Activated naive CD8-positive, alpha-beta T cell treated with anti-CD3 and anti-CD28 coated beads, Interleukin-2, amount 50 U/mL, for 24 hours (primary cell): ENCODE data around the gene EDN3.

Experiments
- ATAC-seq: fragments of 150-1000 bp; cut with Tn5 transposase; one replicate; pipeline ENCODE4 v1.10.0; 2021
- DNase-seq: peaks from one replicate; pipeline ENCODE4 v3.0.0; 2021
- H3K27ac Mint-ChIP-seq: one replicate; pipeline ENCODE4 v1.8.0; 2021; ENCODE audit warnings: mild to moderate bottlenecking, mixed read lengths
- H3K27me3 Mint-ChIP-seq: one replicate; pipeline ENCODE4 v1.8.0; 2021; ENCODE audit warnings: mixed read lengths
- H3K36me3 Mint-ChIP-seq: one replicate; pipeline ENCODE4 v1.8.0; 2021; ENCODE audit warnings: low read depth, mixed read lengths
- H3K4me1 Mint-ChIP-seq: one replicate; pipeline ENCODE4 v1.8.0; 2021; ENCODE audit warnings: mixed read lengths
- H3K4me3 Mint-ChIP-seq: one replicate; pipeline ENCODE4 v1.8.0; 2021; ENCODE audit warnings: mild to moderate bottlenecking, moderate library complexity, mixed read lengths
- H3K9me3 Mint-ChIP-seq: one replicate; pipeline ENCODE4 v1.8.0; 2021; ENCODE audit warnings: mixed read lengths

EDN3 gene, protein sequence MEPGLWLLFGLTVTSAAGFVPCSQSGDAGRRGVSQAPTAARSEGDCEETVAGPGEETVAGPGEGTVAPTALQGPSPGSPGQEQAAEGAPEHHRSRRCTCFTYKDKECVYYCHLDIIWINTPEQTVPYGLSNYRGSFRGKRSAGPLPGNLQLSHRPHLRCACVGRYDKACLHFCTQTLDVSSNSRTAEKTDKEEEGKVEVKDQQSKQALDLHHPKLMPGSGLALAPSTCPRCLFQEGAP

DNA sequence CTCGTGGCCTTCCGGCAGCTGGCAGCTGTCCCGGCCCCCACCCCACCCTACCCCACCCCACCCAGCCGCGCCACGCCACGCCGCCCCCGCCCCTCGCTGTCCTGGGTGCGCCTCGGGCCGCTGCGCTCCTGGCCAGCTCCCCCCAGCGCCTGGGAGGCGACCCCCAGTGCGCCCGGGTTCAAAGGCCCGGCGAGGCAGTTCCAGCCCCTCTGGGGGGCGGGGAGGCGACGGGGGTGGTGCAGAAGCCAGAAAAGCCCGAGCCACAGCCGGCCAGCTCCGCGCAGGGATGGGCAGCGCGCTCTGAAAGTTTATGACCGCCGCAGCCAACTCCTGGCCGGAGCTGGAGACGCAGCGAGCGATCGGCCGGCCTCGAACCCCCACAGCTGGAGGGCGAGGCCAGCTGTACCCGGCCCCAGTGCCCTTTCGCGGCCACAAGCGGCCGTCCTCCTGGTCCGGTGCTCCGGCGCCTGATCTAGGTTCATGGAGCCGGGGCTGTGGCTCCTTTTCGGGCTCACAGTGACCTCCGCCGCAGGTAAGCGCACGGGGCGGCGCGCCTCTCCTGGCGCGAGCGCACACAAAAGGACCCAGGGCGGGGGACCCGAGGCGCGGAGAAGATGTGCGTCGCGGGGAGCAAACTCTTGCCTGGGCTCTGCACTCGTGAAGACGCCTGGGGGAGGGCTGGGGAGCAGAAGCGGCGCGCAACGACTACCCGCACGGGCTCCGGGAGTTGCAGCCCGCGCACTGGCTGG is at the start of gene EDN3:
Gene EDN3 (plus strand): TSS at position 279 of the 749 bp plus-strand sequence. CDS start 202 bp downstream, at position 481.
- ATAC-seq = no peak
- H3K4me3 Mint-ChIP-seq = no peak within 1 kb of the TSS
- H3K27ac Mint-ChIP-seq = no peak within 1 kb of the TSS
- peaks cover 53% of the 10 kb centered on the region for H3K27me3 Mint-ChIP-seq
- no peaks in the 10 kb centered on the region for H3K9me3 Mint-ChIP-seq
- no peaks in the 10 kb centered on the region for H3K36me3 Mint-ChIP-seq
- no peaks in the 10 kb centered on the region for H3K4me1 Mint-ChIP-seq
- no peak for DNase-seq

DNA sequence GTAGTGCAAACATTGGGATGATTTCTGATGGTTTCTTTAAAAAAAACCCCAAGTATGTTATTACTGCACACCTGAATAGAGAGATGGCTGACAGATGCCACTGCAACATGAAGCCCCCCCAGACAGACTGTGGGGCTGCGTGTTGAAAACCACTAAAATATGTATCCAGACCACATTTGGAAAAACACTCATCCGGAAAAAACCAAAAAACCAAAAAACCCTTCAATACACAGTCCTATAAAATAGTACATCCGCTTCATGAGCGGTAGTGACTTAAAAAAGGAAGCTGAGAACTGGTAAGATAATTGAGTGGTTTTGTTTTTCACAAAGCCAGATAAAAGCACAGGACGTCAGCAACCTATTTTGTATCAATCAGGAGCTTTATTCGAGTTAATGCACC is 47.1 kb upstream of the EDN3 start:
- ATAC-seq (peak; percentile 60), DNase-seq (no peak)
- H3K27ac Mint-ChIP-seq = peak overlapping the region; percentile 87
- H3K4me3 Mint-ChIP-seq = peak overlapping the region; percentile 55
- H3K4me1 Mint-ChIP-seq = peaks cover 54% of the 10 kb centered on the region
- no peaks in the 10 kb centered on the region for H3K27me3 Mint-ChIP-seq
- peaks cover 28% of the 10 kb centered on the region for H3K36me3 Mint-ChIP-seq
- H3K9me3 Mint-ChIP-seq = peaks cover 7% of the 10 kb centered on the region

DNA sequence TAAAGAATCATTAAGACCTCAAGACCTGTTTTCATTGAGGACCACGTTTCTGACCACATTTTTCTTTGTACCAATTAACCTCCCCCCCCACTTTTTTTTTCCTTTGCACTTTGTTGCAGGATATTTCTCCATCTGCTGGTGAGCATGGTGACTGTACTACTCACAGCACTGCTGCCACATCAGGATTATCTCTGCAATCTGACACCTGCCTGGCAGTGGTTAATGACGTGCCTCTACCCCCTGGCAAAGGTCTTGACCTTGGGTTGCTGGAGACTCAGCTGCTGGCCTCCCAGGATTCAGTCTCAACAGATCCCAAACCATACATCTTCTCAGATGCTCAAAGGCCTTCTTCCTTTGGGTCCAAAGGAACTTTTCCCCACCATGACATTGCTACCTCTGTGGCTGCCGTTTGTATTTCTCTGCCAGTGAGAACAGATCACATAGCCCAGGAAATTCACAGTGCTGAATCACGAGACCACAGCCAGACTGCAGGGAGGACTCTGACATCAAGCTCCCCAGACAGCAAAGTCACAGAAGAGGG is 46.6 kb upstream of the EDN3 start:
- H3K27me3 Mint-ChIP-seq = no peaks in the 10 kb centered on the region
- ATAC-seq (peak; percentile 89), DNase-seq (peak; percentile 45)
- peak overlapping the region; percentile 87 for H3K27ac Mint-ChIP-seq
- H3K9me3 Mint-ChIP-seq = peaks cover 7% of the 10 kb centered on the region
- H3K4me3 Mint-ChIP-seq = peak overlapping the region; percentile 55
- H3K36me3 Mint-ChIP-seq = peaks cover 26% of the 10 kb centered on the region
- peaks cover 54% of the 10 kb centered on the region for H3K4me1 Mint-ChIP-seq

DNA sequence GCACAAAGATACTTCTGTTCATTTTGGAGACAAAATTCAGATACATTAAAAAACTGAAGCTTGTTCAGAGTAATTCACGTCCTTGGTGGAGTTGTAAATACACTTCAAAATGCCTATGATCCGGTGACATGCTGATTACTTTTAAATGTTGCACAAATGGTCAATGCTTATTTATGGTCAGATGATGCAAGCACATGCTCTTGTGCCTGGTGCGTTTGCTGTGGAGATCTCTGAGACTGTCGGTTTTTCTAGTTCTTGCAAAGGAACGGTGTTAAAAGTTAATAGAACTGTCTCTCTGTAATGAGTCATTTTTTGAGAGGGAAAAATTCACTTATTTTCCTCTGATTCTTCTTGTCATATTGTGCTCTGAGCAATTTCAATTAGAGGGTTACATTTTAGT is 45.2 kb upstream of the EDN3 start:
- ATAC-seq (no peak), DNase-seq (no peak)
- Mint-ChIP-seq H3K36me3 (peaks cover 23% of the 10 kb centered on the region), H3K4me3 (no peak overlapping the region), H3K4me1 (peaks cover 54% of the 10 kb centered on the region), H3K27ac (no peak overlapping the region), H3K27me3 (no peaks in the 10 kb centered on the region), H3K9me3 (peaks cover 7% of the 10 kb centered on the region)

DNA sequence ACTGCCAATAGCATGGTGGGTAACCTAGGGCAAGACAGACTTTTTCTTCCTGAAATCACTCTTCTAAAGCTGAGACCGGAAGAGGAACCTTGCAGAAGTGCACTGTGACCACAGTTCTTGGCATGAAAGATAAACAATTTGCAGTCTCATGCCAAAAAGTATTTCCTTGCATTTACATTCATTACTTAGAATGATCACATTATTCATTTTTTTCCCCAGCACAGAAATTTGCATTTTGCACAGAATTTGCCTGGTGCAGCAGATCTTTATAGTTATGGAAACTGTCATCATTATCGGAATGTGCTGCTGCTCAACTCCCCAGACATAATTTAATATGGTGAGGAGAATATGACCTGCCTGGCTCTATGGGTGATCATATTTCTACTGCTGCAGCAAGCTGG is 42.2 kb upstream of the EDN3 start:
- peaks cover 36% of the 10 kb centered on the region for H3K4me1 Mint-ChIP-seq
- peaks cover 4% of the 10 kb centered on the region for H3K36me3 Mint-ChIP-seq
- ATAC-seq (no peak), DNase-seq (no peak)
- peak overlapping the region; percentile 23 for H3K27ac Mint-ChIP-seq
- peak overlapping the region; percentile 3 for H3K4me3 Mint-ChIP-seq
- no peaks in the 10 kb centered on the region for H3K9me3 Mint-ChIP-seq
- no peaks in the 10 kb centered on the region for H3K27me3 Mint-ChIP-seq

DNA sequence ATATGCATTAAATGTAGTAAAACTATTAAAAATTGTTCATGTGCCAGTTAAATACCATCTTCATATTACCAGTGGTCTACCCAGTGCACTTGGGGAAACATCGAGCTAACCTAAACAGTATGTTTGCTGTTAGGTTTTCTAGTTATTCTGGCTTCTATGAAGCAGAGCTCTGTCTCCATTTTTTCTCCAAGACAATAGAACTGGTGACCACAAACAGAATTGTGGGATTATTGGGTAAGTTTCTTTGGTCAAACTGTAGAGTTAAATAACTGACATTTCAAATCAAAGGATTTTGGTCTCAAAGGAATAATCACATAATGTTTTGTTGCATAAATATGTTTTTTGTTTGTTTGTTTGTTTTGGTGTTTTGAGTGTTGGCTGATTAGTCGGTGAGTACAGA is 40.5 kb upstream of the EDN3 start:
- Mint-ChIP-seq H3K9me3 (no peaks in the 10 kb centered on the region), H3K4me1 (peaks cover 20% of the 10 kb centered on the region), H3K36me3 (peaks cover 2% of the 10 kb centered on the region), H3K4me3 (no peak overlapping the region), H3K27me3 (no peaks in the 10 kb centered on the region), H3K27ac (no peak overlapping the region)
- ATAC-seq = no peak
- DNase-seq = no peak

DNA sequence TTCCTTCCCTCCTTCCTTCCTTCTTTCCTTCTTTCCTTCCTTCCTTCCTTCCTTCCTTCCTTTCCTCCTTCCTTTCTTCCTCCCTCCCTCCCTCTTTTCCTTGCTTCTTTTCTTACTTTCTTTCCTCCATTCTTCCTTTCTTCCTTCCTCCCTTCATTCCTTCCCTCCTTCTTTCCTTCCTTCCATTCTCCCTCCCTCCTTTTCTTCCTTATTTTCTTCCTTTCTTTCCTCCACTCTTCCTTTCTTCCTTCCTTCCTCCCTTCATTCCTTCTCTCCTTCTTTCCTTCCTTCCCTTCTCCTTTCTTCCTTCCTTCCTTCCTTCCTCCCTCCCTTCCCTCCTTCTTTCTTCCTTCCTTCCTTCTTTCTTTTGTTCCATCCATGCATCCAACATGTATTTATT is 35.1 kb upstream of the EDN3 start:
- peaks cover 10% of the 10 kb centered on the region for H3K4me1 Mint-ChIP-seq
- ATAC-seq (no peak), DNase-seq (no peak)
- no peaks in the 10 kb centered on the region for H3K9me3 Mint-ChIP-seq
- no peak overlapping the region for H3K27ac Mint-ChIP-seq
- H3K36me3 Mint-ChIP-seq = no peaks in the 10 kb centered on the region
- peaks cover 19% of the 10 kb centered on the region for H3K27me3 Mint-ChIP-seq
- no peak overlapping the region for H3K4me3 Mint-ChIP-seq

DNA sequence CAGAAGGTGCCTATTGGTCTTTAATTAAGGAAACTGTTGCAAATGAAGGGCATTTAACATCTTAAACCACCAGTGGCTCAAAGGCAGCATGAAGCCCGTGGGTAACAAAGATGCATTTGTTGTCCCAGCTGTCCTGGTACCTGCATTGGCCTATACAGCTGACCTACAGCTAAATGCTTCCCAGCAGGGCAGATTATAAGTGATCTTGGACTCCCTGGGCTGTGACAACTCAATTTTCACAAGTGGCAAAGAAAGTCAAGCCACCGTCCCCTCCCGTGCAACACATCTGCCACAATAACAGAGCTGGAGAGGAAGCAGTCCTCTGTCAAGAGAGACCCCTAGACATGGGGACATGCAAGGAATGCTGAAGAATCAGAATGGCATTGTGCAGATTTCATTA is 31.5 kb upstream of the EDN3 start:
- H3K4me1 Mint-ChIP-seq = peaks cover 17% of the 10 kb centered on the region
- no peak overlapping the region for H3K27ac Mint-ChIP-seq
- ATAC-seq (no peak), DNase-seq (no peak)
- H3K4me3 Mint-ChIP-seq = no peak overlapping the region
- H3K9me3 Mint-ChIP-seq = no peaks in the 10 kb centered on the region
- H3K36me3 Mint-ChIP-seq = no peaks in the 10 kb centered on the region
- peaks cover 19% of the 10 kb centered on the region for H3K27me3 Mint-ChIP-seq

DNA sequence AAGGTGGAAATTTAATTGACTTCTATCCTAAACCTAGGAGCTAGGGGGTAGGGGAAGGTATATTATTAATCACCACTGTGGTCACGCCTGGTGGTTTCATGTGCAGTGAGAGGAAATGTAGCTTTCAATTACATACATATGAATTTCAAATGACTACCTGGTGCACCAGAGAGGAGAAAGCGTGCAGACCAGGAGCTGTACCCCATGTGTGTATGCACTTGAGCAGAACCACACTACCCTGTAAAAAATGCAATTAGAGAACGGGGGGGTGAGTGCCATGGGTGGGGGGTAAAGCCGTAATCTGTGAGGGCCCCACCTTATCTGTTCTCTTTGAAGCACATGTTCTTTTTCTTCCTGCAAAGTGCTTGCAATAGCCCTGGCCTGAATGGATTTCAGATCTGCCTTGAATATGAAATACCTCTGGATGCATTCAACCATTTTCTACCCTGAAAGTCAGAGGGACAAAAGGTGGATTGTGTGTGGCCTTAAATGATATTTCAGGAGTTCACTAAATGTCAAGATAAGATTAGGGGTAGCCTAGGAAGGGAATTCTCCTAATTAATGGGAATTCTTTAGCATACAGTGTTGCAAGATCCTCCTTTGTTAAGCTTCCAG is 30.9 kb upstream of the EDN3 start:
- DNase-seq (no peak), ATAC-seq (peak; percentile 63)
- H3K4me1 Mint-ChIP-seq = peaks cover 23% of the 10 kb centered on the region
- H3K4me3 Mint-ChIP-seq = no peak overlapping the region
- peaks cover 19% of the 10 kb centered on the region for H3K27me3 Mint-ChIP-seq
- H3K27ac Mint-ChIP-seq = no peak overlapping the region
- no peaks in the 10 kb centered on the region for H3K36me3 Mint-ChIP-seq
- no peaks in the 10 kb centered on the region for H3K9me3 Mint-ChIP-seq

DNA sequence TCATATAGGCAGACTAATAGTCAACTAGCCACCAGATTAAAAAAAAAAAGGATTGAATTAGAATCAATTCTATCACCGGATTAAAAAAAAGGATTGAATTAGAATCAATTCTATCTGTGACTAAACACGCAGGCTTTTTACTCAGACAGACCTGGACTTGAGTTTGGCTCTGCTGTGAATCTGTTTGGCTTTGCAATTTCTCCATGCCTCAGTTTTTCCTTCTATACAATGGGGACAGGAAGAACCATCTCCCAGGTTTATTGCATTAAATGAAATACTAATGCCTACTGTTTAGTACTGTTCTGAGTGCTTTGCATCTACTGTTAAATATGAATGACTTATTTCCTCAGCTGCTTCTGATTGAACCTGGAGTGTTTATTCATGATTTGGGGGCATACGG is 30.0 kb upstream of the EDN3 start:
- H3K9me3 Mint-ChIP-seq = no peaks in the 10 kb centered on the region
- H3K4me1 Mint-ChIP-seq = peaks cover 23% of the 10 kb centered on the region
- H3K27me3 Mint-ChIP-seq = peaks cover 18% of the 10 kb centered on the region
- DNase-seq (no peak), ATAC-seq (no peak)
- no peak overlapping the region for H3K27ac Mint-ChIP-seq
- H3K4me3 Mint-ChIP-seq = no peak overlapping the region
- no peaks in the 10 kb centered on the region for H3K36me3 Mint-ChIP-seq

DNA sequence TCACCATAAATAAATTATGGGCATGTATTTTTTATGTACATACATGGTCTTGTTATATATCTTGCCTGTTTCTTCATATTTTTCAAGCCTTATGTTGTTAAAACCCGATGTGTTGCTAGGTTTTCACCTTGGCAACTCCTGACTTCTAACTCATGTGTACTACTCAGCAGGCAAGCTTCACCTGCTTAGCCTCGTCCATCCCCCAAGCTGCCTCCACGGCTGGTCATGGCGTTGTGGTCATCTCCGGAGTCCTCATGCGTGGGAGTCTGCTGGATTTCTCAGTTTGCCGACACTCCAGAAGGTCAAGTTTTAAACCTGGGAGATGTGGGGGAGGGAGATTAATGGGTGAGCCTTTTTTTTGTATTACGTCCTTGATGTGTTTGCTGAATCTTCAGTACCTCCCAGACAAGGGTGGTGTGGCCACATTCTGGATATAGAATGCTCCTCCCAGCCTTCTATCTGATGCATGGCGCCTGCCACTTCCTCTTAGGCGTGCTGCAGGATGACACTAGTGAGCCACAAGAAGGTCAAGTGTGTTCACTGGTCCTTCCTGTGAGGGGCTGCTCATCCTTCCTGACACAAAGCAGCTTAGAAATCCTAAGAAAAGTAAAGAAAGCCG is 26.6 kb upstream of the EDN3 start:
- DNase-seq (no peak), ATAC-seq (no peak)

DNA sequence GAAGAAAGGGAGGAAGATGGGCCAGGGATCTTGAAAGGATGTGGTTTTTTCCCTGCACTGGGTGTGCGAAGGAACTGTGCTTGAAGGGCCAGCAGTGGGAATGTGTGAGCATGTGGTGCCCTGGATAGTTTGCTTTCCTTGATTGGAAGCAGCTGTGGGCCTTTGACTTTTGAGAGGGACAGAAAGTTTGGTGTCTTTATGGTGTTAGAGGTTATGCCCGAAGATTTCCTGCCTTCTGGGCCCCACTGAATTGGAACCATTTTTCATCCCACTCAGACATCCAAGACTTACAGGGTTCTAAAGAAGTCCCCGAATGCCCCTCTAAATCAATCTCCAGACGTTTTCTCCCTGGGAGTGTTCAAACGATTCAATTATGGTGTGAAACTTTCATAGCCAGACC is 23.5 kb upstream of the EDN3 start:
- Mint-ChIP-seq H3K9me3 (no peaks in the 10 kb centered on the region), H3K4me1 (peaks cover 13% of the 10 kb centered on the region), H3K4me3 (no peak overlapping the region), H3K27me3 (no peaks in the 10 kb centered on the region), H3K27ac (no peak overlapping the region), H3K36me3 (no peaks in the 10 kb centered on the region)
- ATAC-seq (no peak), DNase-seq (no peak)

More for the DNA sequence above, 26.6 kb upstream of the EDN3 start:
- Mint-ChIP-seq H3K4me3 (no peak overlapping the region), H3K27me3 (no peaks in the 10 kb centered on the region), H3K9me3 (no peaks in the 10 kb centered on the region), H3K36me3 (no peaks in the 10 kb centered on the region), H3K27ac (no peak overlapping the region), H3K4me1 (peaks cover 23% of the 10 kb centered on the region)

DNA sequence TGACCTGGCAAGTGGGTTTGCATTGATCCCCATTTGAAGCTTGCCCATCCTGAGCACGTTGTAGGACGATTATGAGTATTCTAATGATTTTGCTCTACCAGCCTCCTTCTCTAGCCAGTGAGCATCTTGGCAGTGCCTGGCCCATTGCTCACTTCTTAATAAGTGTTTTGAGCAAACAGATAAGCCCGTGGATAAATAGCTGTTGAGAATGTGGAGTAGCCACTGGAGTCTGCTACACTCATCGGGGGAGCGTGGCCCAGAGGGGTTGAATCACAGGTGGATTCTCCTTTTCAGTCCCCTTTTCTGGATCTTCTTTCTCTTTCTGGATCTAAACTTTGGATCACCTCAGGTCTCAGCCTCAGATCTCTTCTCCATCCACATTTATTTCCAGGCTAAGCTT is 15.9 kb upstream of the EDN3 start:
- Mint-ChIP-seq H3K4me3 (no peak overlapping the region), H3K4me1 (no peaks in the 10 kb centered on the region), H3K27me3 (no peaks in the 10 kb centered on the region), H3K36me3 (no peaks in the 10 kb centered on the region), H3K27ac (no peak overlapping the region), H3K9me3 (no peaks in the 10 kb centered on the region)
- no peak for ATAC-seq
- DNase-seq = no peak

DNA sequence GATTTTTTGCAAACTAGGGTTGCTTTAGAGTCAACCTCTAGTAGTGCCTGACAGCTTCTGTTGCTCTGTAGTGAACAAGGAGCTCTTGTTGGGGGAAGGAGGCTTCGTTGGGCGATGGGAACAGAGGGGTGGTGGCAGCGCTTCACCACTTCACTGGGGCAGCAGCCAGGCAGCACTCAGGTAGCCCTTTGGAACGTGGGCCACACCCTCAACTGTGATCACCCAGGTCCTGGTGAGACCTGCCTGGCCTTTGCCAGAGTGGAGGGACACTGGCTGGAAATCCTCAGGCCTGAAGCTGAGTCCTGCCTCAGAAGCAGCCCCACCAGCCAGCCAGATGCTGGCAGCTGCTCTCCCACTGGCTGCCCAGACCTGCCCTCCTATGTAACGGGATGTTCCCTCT is 10.4 kb upstream of the EDN3 start:
- no peaks in the 10 kb centered on the region for H3K4me1 Mint-ChIP-seq
- DNase-seq = no peak
- ATAC-seq = no peak
- H3K27ac Mint-ChIP-seq = no peak overlapping the region
- no peaks in the 10 kb centered on the region for H3K9me3 Mint-ChIP-seq
- H3K27me3 Mint-ChIP-seq = peaks cover 4% of the 10 kb centered on the region
- no peaks in the 10 kb centered on the region for H3K36me3 Mint-ChIP-seq
- H3K4me3 Mint-ChIP-seq = no peak overlapping the region
